ENCODE measurements around the gene FGD6.
A peak's percentile ranks its signal among the peaks of the same experiment; 100 is the strongest.
"Not testable (repeated sequence)": the region's sequence is repeated elsewhere in the genome, so short reads cannot be mapped to it uniquely, and the experiment has no call there.

Gene FGD6

GRCh38 chr12:95217377-95218149 is at the start of gene FGD6, which contains the start of gene VEZT:
Gene FGD6, minus strand, starts transcription at chr12:95217467. Its CDS starts 227 bp downstream, at chr12:95217240.
Gene VEZT, plus strand, starts transcription at chr12:95217807. Its CDS starts 44 bp downstream, at chr12:95217851.
- peak; percentile 99 for DNase-seq (ENCODE audit: low spot score)

GRCh38 chr12:95266254-95266653 is 49.0 kb upstream of the FGD6 start:
- DNase-seq (ENCODE audit: low spot score) = no peak

- DNase-seq (ENCODE audit: low spot score) = no peak
These were observed 48.5 kb upstream of the FGD6 start for GRCh38 chr12:95265765-95266164.

GRCh38 chr12:95262808-95263207 is 45.5 kb upstream of the FGD6 start:
- DNase-seq (ENCODE audit: low spot score) = no peak

- no peak for DNase-seq (ENCODE audit: low spot score)
These were observed 43.8 kb upstream of the FGD6 start for GRCh38 chr12:95261109-95261508.

GRCh38 chr12:95259368-95259767 is 42.1 kb upstream of the FGD6 start:
- no peak for DNase-seq (ENCODE audit: low spot score)

- no peak for DNase-seq (ENCODE audit: low spot score)
These were observed 41.5 kb upstream of the FGD6 start for GRCh38 chr12:95258803-95259202.

- DNase-seq (ENCODE audit: low spot score) = no peak
These were observed 40.9 kb upstream of the FGD6 start for GRCh38 chr12:95258151-95258550.

- DNase-seq (ENCODE audit: low spot score) = no peak
These were observed 40.3 kb upstream of the FGD6 start for GRCh38 chr12:95257541-95257940.

GRCh38 chr12:95253386-95253785 is 36.1 kb upstream of the FGD6 start:
- DNase-seq (ENCODE audit: low spot score) = no peak

- no peak for DNase-seq (ENCODE audit: low spot score)
These were observed 31.5 kb upstream of the FGD6 start for GRCh38 chr12:95248604-95249360.

GRCh38 chr12:95248095-95248494 is 30.8 kb upstream of the FGD6 start:
- no peak for DNase-seq (ENCODE audit: low spot score)

GRCh38 chr12:95244350-95244749 is 27.1 kb upstream of the FGD6 start:
- no peak for DNase-seq (ENCODE audit: low spot score)

- no peak for DNase-seq (ENCODE audit: low spot score)
These were observed 26.4 kb upstream of the FGD6 start for GRCh38 chr12:95243497-95244183.

GRCh38 chr12:95241761-95242506 is 24.7 kb upstream of the FGD6 start:
- no peak for DNase-seq (ENCODE audit: low spot score)

- DNase-seq (ENCODE audit: low spot score) = not testable (repeated sequence)
These were observed 23.9 kb upstream of the FGD6 start for GRCh38 chr12:95241138-95241537.

- no peak for DNase-seq (ENCODE audit: low spot score)
These were observed 23.3 kb upstream of the FGD6 start for GRCh38 chr12:95240556-95240955.

- DNase-seq (ENCODE audit: low spot score) = not testable (repeated sequence)
These were observed 22.6 kb upstream of the FGD6 start for GRCh38 chr12:95239835-95240234.

GRCh38 chr12:95239216-95239615 is 21.9 kb upstream of the FGD6 start:
- DNase-seq (ENCODE audit: low spot score) = no peak

- no peak for DNase-seq (ENCODE audit: low spot score)
These were observed 20.9 kb upstream of the FGD6 start for GRCh38 chr12:95238150-95238549.

GRCh38 chr12:95237315-95237714 is 20.0 kb upstream of the FGD6 start:
- no peak for DNase-seq (ENCODE audit: low spot score)

- DNase-seq (ENCODE audit: low spot score) = not testable (repeated sequence)
These were observed 18.4 kb upstream of the FGD6 start for GRCh38 chr12:95235621-95236020.
